H9 (cell line): Measurements from ENCODE around the gene S100A16. TPM values are rescaled to one million over a fixed set of nuclear protein-coding genes. Genes with fewer than 3 reads are reported as not detected.

Experiments used
- DNase-seq: peaks from one replicate; pipeline ENCODE4 v3.0.0-alpha.2; 2017
- H2AFZ ChIP-seq: one replicate; pipeline ENCODE4 v1.6.1; 2013; ENCODE audit warnings: mild to moderate bottlenecking, low read length, control low read depth, moderate library complexity
- H2AK5ac ChIP-seq: 2 replicates; pipeline ENCODE4 v1.6.1; 2013; ENCODE audit warnings: low read length, control low read depth, mixed read lengths; ENCODE audit not compliant: insufficient read length
- H2BK120ac ChIP-seq: one replicate; pipeline ENCODE4 v1.6.1; 2013; ENCODE audit warnings: low read depth, mild to moderate bottlenecking, low read length, control low read depth, inconsistent platforms; ENCODE audit not compliant: poor library complexity, severe bottlenecking
- H2BK12ac ChIP-seq: 2 replicates; pipeline ENCODE4 v1.6.1; 2013; ENCODE audit warnings: low read length, control low read depth, mixed read lengths, low read depth; ENCODE audit not compliant: insufficient read length
- H2BK15ac ChIP-seq: 2 replicates; pipeline ENCODE4 v1.6.1; 2013; ENCODE audit warnings: low read depth, low read length, control low read depth
- H2BK20ac ChIP-seq: one replicate; pipeline ENCODE4 v1.6.1; 2013; ENCODE audit warnings: low read depth, mild to moderate bottlenecking, low read length, control low read depth, inconsistent platforms; ENCODE audit not compliant: poor library complexity, severe bottlenecking
- H2BK5ac ChIP-seq: 2 replicates; pipeline ENCODE4 v1.6.1; 2013; ENCODE audit warnings: low read length, control low read depth, mixed read lengths; ENCODE audit not compliant: insufficient read length
- H3K14ac ChIP-seq: 2 replicates; pipeline ENCODE4 v1.6.1; 2013; ENCODE audit warnings: low read length, control low read depth; ENCODE audit not compliant: insufficient read depth
- H3K18ac ChIP-seq: 2 replicates; pipeline ENCODE4 v1.6.1; 2013; ENCODE audit warnings: low read depth, mild to moderate bottlenecking, mixed read lengths, low read length, control low read depth; ENCODE audit not compliant: insufficient read length
- H3K23ac ChIP-seq: 2 replicates; pipeline ENCODE4 v1.6.1; 2013; ENCODE audit warnings: low read length, control low read depth, mixed read lengths, low read depth; ENCODE audit not compliant: insufficient read length
- H3K23me2 ChIP-seq: 2 replicates; pipeline ENCODE4 v1.6.1; 2013; ENCODE audit warnings: low read depth, mild to moderate bottlenecking, mixed read lengths, low read length, control low read depth; ENCODE audit not compliant: insufficient read length, poor library complexity, severe bottlenecking
- H3K27ac ChIP-seq: 2 replicates; pipeline ENCODE4 v1.5.1; 2013; ENCODE audit warnings: low read length, control low read depth, mixed read lengths, low read depth; ENCODE audit not compliant: insufficient read length
- H3K27me3 ChIP-seq: 2 replicates; pipeline ENCODE4 v1.6.1; 2013; ENCODE audit warnings: low read length, control low read depth, inconsistent platforms; ENCODE audit not compliant: insufficient read depth
- H3K4ac ChIP-seq: 2 replicates; pipeline ENCODE4 v1.6.1; 2013; ENCODE audit warnings: low read depth, mild to moderate bottlenecking, control low read depth, inconsistent platforms, low read length, moderate library complexity
- H3K4me1 ChIP-seq: 2 replicates; pipeline ENCODE4 v1.6.1; 2013; ENCODE audit warnings: low read length, control low read depth, inconsistent platforms; ENCODE audit not compliant: insufficient read depth
- H3K4me2 ChIP-seq: 2 replicates; pipeline ENCODE4 v1.6.1; 2013; ENCODE audit warnings: low read length, control low read depth, mixed read lengths; ENCODE audit not compliant: insufficient read length, insufficient read depth
- H3K56ac ChIP-seq: 2 replicates; pipeline ENCODE4 v1.6.1; 2013; ENCODE audit warnings: low read depth, mild to moderate bottlenecking, mixed read lengths, low read length, control low read depth; ENCODE audit not compliant: insufficient read length
- H3K79me1 ChIP-seq: 2 replicates; pipeline ENCODE4 v1.6.1; 2013; ENCODE audit warnings: low read depth, mild to moderate bottlenecking, moderate library complexity, low read length, control low read depth, inconsistent platforms; ENCODE audit not compliant: insufficient read depth, poor library complexity, severe bottlenecking
- H3K79me2 ChIP-seq: 2 replicates; pipeline ENCODE4 v1.6.1; 2013; ENCODE audit warnings: low read length, control low read depth, inconsistent platforms; ENCODE audit not compliant: insufficient read depth
- H3K9ac ChIP-seq: 2 replicates; pipeline ENCODE4 v1.6.1; 2013; ENCODE audit warnings: low read length, control low read depth, mixed read lengths; ENCODE audit not compliant: insufficient read length; ENCODE audit errors: extremely low read depth
- H3K9me3 ChIP-seq: one replicate; pipeline ENCODE4 v1.6.1; 2013; ENCODE audit warnings: low read depth, low read length, inconsistent platforms; ENCODE audit not compliant: control insufficient read depth
- H3T11ph ChIP-seq: one replicate; pipeline ENCODE4 v1.6.1; 2013; ENCODE audit warnings: mild to moderate bottlenecking, low read length, control low read depth, inconsistent platforms
- H4K20me1 ChIP-seq: one replicate; pipeline ENCODE4 v1.6.1; 2013; ENCODE audit not compliant: control insufficient read depth, insufficient read length, insufficient read depth
- H4K5ac ChIP-seq: 2 replicates; pipeline ENCODE4 v1.6.1; 2013; ENCODE audit warnings: low read depth, mild to moderate bottlenecking, mixed read lengths, low read length, control low read depth; ENCODE audit not compliant: insufficient read length
- H4K8ac ChIP-seq: replicated peaks from 2 replicates; pipeline ENCODE4 v1.6.1; 2013; ENCODE audit warnings: low read length, control low read depth, mixed read lengths, low read depth; ENCODE audit not compliant: insufficient read length
- H4K91ac ChIP-seq: 2 replicates; pipeline ENCODE4 v1.6.1; 2013; ENCODE audit warnings: low read depth, mild to moderate bottlenecking, moderate library complexity, mixed read lengths, low read length, control low read depth; ENCODE audit not compliant: insufficient read length
- H3K27ac Mint-ChIP-seq, 3 experiments: 2 replicates in 2 of 3; 3 replicates in 1 of 3; pipeline ENCODE4 v1.8.0; 2020 to 2021; ENCODE audit warnings: mixed read lengths in 3 of 3, mild to moderate bottlenecking in 1 of 3, moderate library complexity in 1 of 3
- H3K27me3 Mint-ChIP-seq: 2 replicates; pipeline ENCODE4 v1.8.0; 2021; ENCODE audit warnings: low read depth, mild to moderate bottlenecking, moderate library complexity, mixed read lengths
- H3K36me3 Mint-ChIP-seq, 3 experiments: 2 replicates in 2 of 3; 3 replicates in 1 of 3; pipeline ENCODE4 v1.8.0; 2020 to 2021; ENCODE audit warnings: low read depth in 3 of 3, mixed read lengths in 3 of 3; ENCODE audit not compliant: insufficient read depth in 1 of 3
- H3K4me1 Mint-ChIP-seq, 2 experiments: 2 replicates each; pipeline ENCODE4 v1.8.0; 2020; ENCODE audit warnings: mixed read lengths in 2 of 2
- H3K4me3 Mint-ChIP-seq, 2 experiments: 2 replicates in 1 of 2; 3 replicates in 1 of 2; pipeline ENCODE4 v1.8.0; 2020 to 2021; ENCODE audit warnings: mild to moderate bottlenecking in 2 of 2, mixed read lengths in 2 of 2, moderate library complexity in 1 of 2
- H3K9me3 Mint-ChIP-seq, 2 experiments: 2 replicates in 1 of 2; 3 replicates in 1 of 2; pipeline ENCODE4 v1.8.0; 2020; ENCODE audit warnings: mild to moderate bottlenecking in 2 of 2, mixed read lengths in 2 of 2, moderate library complexity in 1 of 2
- WGBS: extraction: QIAGEN DNeasy Blood & Tissue Kit; methylation state at CpG from one replicate; pipeline ENCODE4 v1.1.7; 2013; ENCODE audit warnings: missing lambda C conversion rate, low lambda C conversion rate, mixed read lengths; ENCODE audit not compliant: insufficient read length; ENCODE audit errors: extremely low coverage; 5-methylcytosine and 5-hydroxymethylcytosine counted together
- total RNA-seq: library from RNA; stranded (reverse); gene quantifications from 2 replicates; pipeline ENCODE4 v1.2.1, GENCODE V29; 2021
- TF ChIP-seq, protein P1 (sequence below): fragments of 200-600 bp; sonication (generic); conservative IDR thresholded peaks from 3 replicates; pipeline ENCODE4 v1.8.0; 2021; ENCODE audit warnings: antibody characterized with exemption, mild to moderate bottlenecking

Gene S100A16
- total RNA-seq, 1 experiment from 2014 or later: 8.0 TPM

GRCh38 chr1:153592748-153593147 is 20.2 kb downstream of the S100A16 start:
- Histone ChIP-seq H3K23ac (no peak overlapping the region), H3K56ac (no peak overlapping the region), H2AFZ (no peak overlapping the region), H3K14ac (no peak overlapping the region), H3K9ac (no peak overlapping the region), H3K79me1 (no peaks in the 10 kb centered on the region), H2BK5ac (no peak overlapping the region), H4K8ac (no peak overlapping the region), H3K4ac (no peak overlapping the region), H3K27me3 (no peaks in the 10 kb centered on the region), H2BK120ac (no peak overlapping the region), H3K4me1 (no peaks in the 10 kb centered on the region; the same call in 1 of the 2 replicates), H3K23me2 (no peaks in the 10 kb centered on the region), H2BK20ac (no peak overlapping the region), H4K20me1 (no peaks in the 10 kb centered on the region), H3K9me3 (no peaks in the 10 kb centered on the region), H4K5ac (no peak overlapping the region), H2BK15ac (no peak overlapping the region), H3K18ac (no peak overlapping the region), H4K91ac (no peak overlapping the region), H3T11ph (no peak overlapping the region), H3K4me2 (no peak overlapping the region), H3K27ac (no peak overlapping the region), H2AK5ac (no peak overlapping the region), H2BK12ac (no peak overlapping the region), H3K79me2 (no peaks in the 10 kb centered on the region)
- Mint-ChIP-seq H3K27ac (no peak overlapping the region; a peak in 1 of 7 replicates), H3K36me3 (no peaks in the 10 kb centered on the region), H3K4me1 (peaks cover 3 to 7% of the 10 kb centered on the region in 2 experiments; a peak in 3 of 4 replicates), H3K4me3 (no peak overlapping the region), H3K9me3 (no peaks in the 10 kb centered on the region), H3K27me3 (no peaks in the 10 kb centered on the region)
- TF ChIP-seq, protein P1, sequence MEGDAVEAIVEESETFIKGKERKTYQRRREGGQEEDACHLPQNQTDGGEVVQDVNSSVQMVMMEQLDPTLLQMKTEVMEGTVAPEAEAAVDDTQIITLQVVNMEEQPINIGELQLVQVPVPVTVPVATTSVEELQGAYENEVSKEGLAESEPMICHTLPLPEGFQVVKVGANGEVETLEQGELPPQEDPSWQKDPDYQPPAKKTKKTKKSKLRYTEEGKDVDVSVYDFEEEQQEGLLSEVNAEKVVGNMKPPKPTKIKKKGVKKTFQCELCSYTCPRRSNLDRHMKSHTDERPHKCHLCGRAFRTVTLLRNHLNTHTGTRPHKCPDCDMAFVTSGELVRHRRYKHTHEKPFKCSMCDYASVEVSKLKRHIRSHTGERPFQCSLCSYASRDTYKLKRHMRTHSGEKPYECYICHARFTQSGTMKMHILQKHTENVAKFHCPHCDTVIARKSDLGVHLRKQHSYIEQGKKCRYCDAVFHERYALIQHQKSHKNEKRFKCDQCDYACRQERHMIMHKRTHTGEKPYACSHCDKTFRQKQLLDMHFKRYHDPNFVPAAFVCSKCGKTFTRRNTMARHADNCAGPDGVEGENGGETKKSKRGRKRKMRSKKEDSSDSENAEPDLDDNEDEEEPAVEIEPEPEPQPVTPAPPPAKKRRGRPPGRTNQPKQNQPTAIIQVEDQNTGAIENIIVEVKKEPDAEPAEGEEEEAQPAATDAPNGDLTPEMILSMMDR: no peak
- DNase-seq: no peak
- no CpG with 5 or more reads among the region's 4 CpGs for WGBS
